ENCODE data around the gene SORL1-AS1.
"Not testable (repeated sequence)": the region's sequence is repeated elsewhere in the genome, so short reads cannot be mapped to it uniquely, and the experiment has no call there.

Gene SORL1-AS1

GRCh38 chr11:121483805-121484480, 31.2 kb upstream of the SORL1-AS1 start:
- no peak for TF ChIP-seq CTCF (conservative IDR thresholded peaks at IDR 0.05; ENCODE audit: control insufficient read depth, insufficient read depth, low read depth, low read length)
- H3K4me3 ChIP-seq (ENCODE audit: control insufficient read depth, low read depth, low read length), result no peak overlapping the region
- no peak for DNase-seq (ENCODE audit: low read depth)

- DNase-seq (ENCODE audit: low read depth), result no peak
- no peak overlapping the region for H3K4me3 ChIP-seq (ENCODE audit: control insufficient read depth, low read depth, low read length)
- TF ChIP-seq CTCF (conservative IDR thresholded peaks at IDR 0.05; ENCODE audit: control insufficient read depth, insufficient read depth, low read depth, low read length), result no peak
These were observed 29.7 kb upstream of the SORL1-AS1 start for GRCh38 chr11:121482231-121483129.

- DNase-seq (ENCODE audit: low read depth); H3K4me3 ChIP-seq (ENCODE audit: control insufficient read depth, low read depth, low read length): not testable (repeated sequence)
These were observed 28.9 kb upstream of the SORL1-AS1 start for GRCh38 chr11:121481484-121482230.

DNA sequence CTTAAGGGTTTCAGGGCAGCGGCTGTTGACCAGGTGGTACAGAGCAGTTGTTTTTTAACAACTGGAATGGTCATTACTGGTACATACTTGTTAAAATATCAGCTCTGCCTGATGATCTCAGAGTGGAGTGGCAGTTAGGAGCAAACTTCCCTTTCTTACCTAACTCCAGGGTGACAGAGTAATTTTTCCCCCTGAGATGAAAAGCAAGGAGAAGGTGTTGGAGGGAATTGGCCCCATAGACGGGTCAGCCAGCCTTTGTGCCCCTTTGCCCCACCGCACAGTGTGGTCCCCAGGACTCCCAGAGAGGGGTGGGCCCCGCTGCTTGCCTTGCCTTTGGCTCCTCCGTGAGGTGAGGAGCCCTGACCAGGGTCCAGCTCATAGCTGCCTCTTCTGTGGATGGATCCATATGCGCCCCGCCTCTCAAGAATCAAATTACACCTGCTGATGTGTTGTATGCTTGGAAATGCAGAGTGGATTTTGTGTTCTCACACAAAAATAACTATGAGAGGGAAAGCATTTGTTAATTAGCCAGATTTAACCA, 27.0 kb upstream of the SORL1-AS1 start:
- no peak for DNase-seq (ENCODE audit: low read depth)
- no peak for TF ChIP-seq CTCF (conservative IDR thresholded peaks at IDR 0.05; ENCODE audit: control insufficient read depth, insufficient read depth, low read depth, low read length)
- H3K4me3 ChIP-seq (ENCODE audit: control insufficient read depth, low read depth, low read length), result no peak overlapping the region

GRCh38 chr11:121478895-121479697, 26.3 kb upstream of the SORL1-AS1 start:
- no peak overlapping the region for H3K4me3 ChIP-seq (ENCODE audit: control insufficient read depth, low read depth, low read length)
- no peak for DNase-seq (ENCODE audit: low read depth)
- no peak for TF ChIP-seq CTCF (conservative IDR thresholded peaks at IDR 0.05; ENCODE audit: control insufficient read depth, insufficient read depth, low read depth, low read length)

GRCh38 chr11:121478226-121478894, 25.6 kb upstream of the SORL1-AS1 start:
- no peak for TF ChIP-seq CTCF (conservative IDR thresholded peaks at IDR 0.05; ENCODE audit: control insufficient read depth, insufficient read depth, low read depth, low read length)
- DNase-seq (ENCODE audit: low read depth), result no peak
- no peak overlapping the region for H3K4me3 ChIP-seq (ENCODE audit: control insufficient read depth, low read depth, low read length)
